Measurements from ENCODE around the gene WNK2.
"Not testable (repeated sequence)": the region's sequence is repeated elsewhere in the genome, so short reads cannot be mapped to it uniquely, and the experiment has no call there.

The WNK2 gene

GRCh38 chr9:93338196-93338595 is 154.3 kb downstream of the WNK2 start:
- not testable (repeated sequence) for DNase-seq (ENCODE audit: low spot score)

- no peak for DNase-seq (ENCODE audit: low spot score)
Measured at GRCh38 chr9:93340091-93340490, 156.2 kb downstream of the WNK2 start.

- DNase-seq (ENCODE audit: low spot score) = not testable (repeated sequence)
Measured at GRCh38 chr9:93341820-93342219, 157.9 kb downstream of the WNK2 start.

GRCh38 chr9:93342428-93342827 is 158.5 kb downstream of the WNK2 start:
- DNase-seq (ENCODE audit: low spot score) = not testable (repeated sequence)

- DNase-seq (ENCODE audit: low spot score) = peak; percentile 63
Measured at GRCh38 chr9:93343663-93344062, 159.7 kb downstream of the WNK2 start.

GRCh38 chr9:93345643-93346230 is 161.8 kb downstream of the WNK2 start:
- DNase-seq (ENCODE audit: low spot score) = no peak

GRCh38 chr9:93346231-93347112 is 162.5 kb downstream of the WNK2 start:
- DNase-seq (ENCODE audit: low spot score) = no peak

- not testable (repeated sequence) for DNase-seq (ENCODE audit: low spot score)
Measured at GRCh38 chr9:93347371-93347975, 163.5 kb downstream of the WNK2 start.

GRCh38 chr9:93353413-93354310 is 169.7 kb downstream of the WNK2 start:
- not testable (repeated sequence) for DNase-seq (ENCODE audit: low spot score)

GRCh38 chr9:93354451-93354850 is 170.5 kb downstream of the WNK2 start:
- DNase-seq (ENCODE audit: low spot score) = no peak

- DNase-seq (ENCODE audit: low spot score) = no peak
Measured at GRCh38 chr9:93355827-93356226, 171.9 kb downstream of the WNK2 start.

GRCh38 chr9:93357649-93358048 is 173.7 kb downstream of the WNK2 start:
- no peak for DNase-seq (ENCODE audit: low spot score)

- DNase-seq (ENCODE audit: low spot score) = not testable (repeated sequence)
Measured at GRCh38 chr9:93359907-93360306, 176.0 kb downstream of the WNK2 start.

- no peak for DNase-seq (ENCODE audit: low spot score)
Measured at GRCh38 chr9:93361995-93362394, 178.1 kb downstream of the WNK2 start.

GRCh38 chr9:93364734-93365426 is 180.9 kb downstream of the WNK2 start:
- no peak for DNase-seq (ENCODE audit: low spot score)

GRCh38 chr9:93365427-93366118 is 181.6 kb downstream of the WNK2 start:
- no peak for DNase-seq (ENCODE audit: low spot score)

- DNase-seq (ENCODE audit: low spot score) = no peak
Measured at GRCh38 chr9:93366119-93366447, 182.1 kb downstream of the WNK2 start.

- not testable (repeated sequence) for DNase-seq (ENCODE audit: low spot score)
Measured at GRCh38 chr9:93366486-93366885, 182.5 kb downstream of the WNK2 start.

- no peak for DNase-seq (ENCODE audit: low spot score)
Measured at GRCh38 chr9:93368437-93368836, 184.5 kb downstream of the WNK2 start.

- DNase-seq (ENCODE audit: low spot score) = no peak
Measured at GRCh38 chr9:93369686-93370085, 185.7 kb downstream of the WNK2 start.

Measured in kidney capillary endothelial cell (primary cell).